Smooth muscle cell (in vitro differentiated cells): ENCODE measurements around the gene TSPAN10. TPM values are rescaled to one million over a fixed set of nuclear protein-coding genes. Genes with fewer than 3 reads are reported as not detected.

Experiments used
- DNase-seq: peaks from one replicate; lab custom pipeline; 2025; ENCODE audit not compliant: unreplicated experiment; lab: John Stamatoyannopoulos, UW
- H2AFZ ChIP-seq: fragments of 200-600 bp; sonication (generic); 2 replicates; pipeline ENCODE4 v1.6.0; 2016; ENCODE audit warnings: antibody characterized with exemption, low read depth, mild to moderate bottlenecking
- H3F3A ChIP-seq: fragments of 200-600 bp; sonication (generic); 2 replicates; pipeline ENCODE4 v1.6.0; 2017; ENCODE audit warnings: antibody characterized with exemption, low read depth
- H3K27ac ChIP-seq: fragments of 200-600 bp; sonication (generic); 2 replicates; pipeline ENCODE4 v1.5.1; 2016; ENCODE audit warnings: low read depth, mild to moderate bottlenecking
- H3K27me3 ChIP-seq: fragments of 200-600 bp; sonication (generic); 2 replicates; pipeline ENCODE4 v1.6.1; 2016; ENCODE audit warnings: low read depth, mild to moderate bottlenecking
- H3K36me3 ChIP-seq: fragments of 200-600 bp; sonication (generic); 2 replicates; pipeline ENCODE4 v1.5.1; 2016; ENCODE audit warnings: low read depth
- H3K4me1 ChIP-seq: fragments of 200-600 bp; sonication (generic); 2 replicates; pipeline ENCODE4 v1.5.1; 2016; ENCODE audit warnings: low read depth
- H3K4me2 ChIP-seq: fragments of 200-600 bp; sonication (generic); 2 replicates; pipeline ENCODE4 v1.6.0; 2016; ENCODE audit warnings: mild to moderate bottlenecking
- H3K4me3 ChIP-seq: fragments of 200-600 bp; sonication (generic); 2 replicates; pipeline ENCODE4 v1.5.1; 2016; ENCODE audit warnings: mild to moderate bottlenecking
- H3K79me2 ChIP-seq: fragments of 200-600 bp; sonication (generic); 2 replicates; pipeline ENCODE4 v1.6.0; 2016; ENCODE audit warnings: low read depth, mild to moderate bottlenecking
- H3K9ac ChIP-seq: fragments of 200-600 bp; sonication (generic); 2 replicates; pipeline ENCODE4 v1.6.0; 2016; ENCODE audit warnings: low read depth
- H3K9me3 ChIP-seq: fragments of 200-600 bp; sonication (generic); replicated peaks from 2 replicates; pipeline ENCODE4 v1.5.1; 2016; ENCODE audit warnings: low read depth
- H4K20me1 ChIP-seq: fragments of 200-600 bp; sonication (generic); 2 replicates; pipeline ENCODE4 v1.6.0; 2016; ENCODE audit warnings: low read depth
- CTCF ChIP-seq: fragments of 200-600 bp; sonication (generic); IDR thresholded peaks from 2 replicates; pipeline ENCODE4 v1.5.1; 2017; ENCODE audit warnings: borderline replicate concordance, mild to moderate bottlenecking, antibody characterized with exemption; ENCODE audit not compliant: insufficient read depth, poor library complexity, severe bottlenecking
- WGBS: methylation state at CpG from one replicate; pipeline ENCODE4 v1.1.7; 2016; ENCODE audit warnings: low lambda C conversion rate; 5-methylcytosine and 5-hydroxymethylcytosine counted together
- polyA plus RNA-seq: library from polyadenylated mRNA; unstranded; fragments of >200 nt; fragmentation: Nextera tagmentation; extraction: Ambion mirVana; gene quantifications from 2 replicates; pipeline ENCODE4 v1.2.1, GENCODE V29; 2016
- total RNA-seq: library from RNA; depleted of rRNA; stranded (reverse); fragments of >200 nt; gene quantifications from 2 replicates; pipeline ENCODE4 v1.2.3, GENCODE V29; 2014

TSPAN10 gene
- total and polyA plus RNA-seq, 2 experiments from 2014 or later: 0.67 to 1.2 TPM

GRCh38 chr17:81641825-81642489 lies 5.0 kb downstream of the TSPAN10 start:
- Histone ChIP-seq H3K27ac (peak overlapping the region; percentile 53), H3K4me3 (no peak overlapping the region), H3F3A (no peaks in the 10 kb centered on the region), H3K4me1 (peaks cover 7% of the 10 kb centered on the region), H4K20me1 (no peaks in the 10 kb centered on the region), H3K36me3 (no peaks in the 10 kb centered on the region), H3K27me3 (peaks cover 3% of the 10 kb centered on the region), H3K4me2 (peak overlapping the region; percentile 75), H3K9me3 (no peaks in the 10 kb centered on the region), H2AFZ (peak overlapping the region; percentile 77), H3K79me2 (no peaks in the 10 kb centered on the region), H3K9ac (peak overlapping the region; percentile 22)
- 63% methylated on average over 17 of the region's 17 CpGs for WGBS
- TF ChIP-seq CTCF: no peak
- peak; percentile 10 for DNase-seq

- no peak for DNase-seq
- Histone ChIP-seq H4K20me1 (no peaks in the 10 kb centered on the region), H3K27me3 (peaks cover 20% of the 10 kb centered on the region), H3K27ac (no peak overlapping the region), H3K4me2 (no peak overlapping the region), H3K9me3 (no peaks in the 10 kb centered on the region), H3K79me2 (no peaks in the 10 kb centered on the region), H3K36me3 (no peaks in the 10 kb centered on the region), H2AFZ (no peak overlapping the region), H3K4me1 (peaks cover 7% of the 10 kb centered on the region), H3F3A (no peaks in the 10 kb centered on the region), H3K4me3 (no peak overlapping the region), H3K9ac (no peak overlapping the region)
- WGBS: 93% methylated on average over 15 of the region's 15 CpGs
- no peak for TF ChIP-seq CTCF
Observed at GRCh38 chr17:81644496-81644895, 7.5 kb downstream of the TSPAN10 start.

GRCh38 chr17:81644976-81645952 lies 8.3 kb downstream of the TSPAN10 start:
- H3K4me1 ChIP-seq: peaks cover 7% of the 10 kb centered on the region
- no peaks in the 10 kb centered on the region for H3K36me3 ChIP-seq
- no peak overlapping the region for H2AFZ ChIP-seq
- H3K9me3 ChIP-seq: no peaks in the 10 kb centered on the region
- no peaks in the 10 kb centered on the region for H4K20me1 ChIP-seq
- no peak overlapping the region for H3K27ac ChIP-seq
- WGBS: 92% methylated on average over 28 of the region's 29 CpGs
- TF ChIP-seq CTCF: no peak
- no peak overlapping the region for H3K4me2 ChIP-seq
- no peaks in the 10 kb centered on the region for H3F3A ChIP-seq
- H3K9ac ChIP-seq: no peak overlapping the region
- H3K79me2 ChIP-seq: no peaks in the 10 kb centered on the region
- DNase-seq: no peak
- H3K4me3 ChIP-seq: no peak overlapping the region
- H3K27me3 ChIP-seq: peaks cover 20% of the 10 kb centered on the region
